NCI-H2196 treated with DMSO at 0.1 percent for 48 hours (cell line): ENCODE results near the gene SYDE1.
A peak's percentile ranks its signal among the peaks of the same experiment; 100 is the strongest.

Experiments used
- DNase-seq: peaks from one replicate; lab custom pipeline; 2025; ENCODE audit not compliant: unreplicated experiment; lab: John Stamatoyannopoulos, UW

The SYDE1 gene

DNA sequence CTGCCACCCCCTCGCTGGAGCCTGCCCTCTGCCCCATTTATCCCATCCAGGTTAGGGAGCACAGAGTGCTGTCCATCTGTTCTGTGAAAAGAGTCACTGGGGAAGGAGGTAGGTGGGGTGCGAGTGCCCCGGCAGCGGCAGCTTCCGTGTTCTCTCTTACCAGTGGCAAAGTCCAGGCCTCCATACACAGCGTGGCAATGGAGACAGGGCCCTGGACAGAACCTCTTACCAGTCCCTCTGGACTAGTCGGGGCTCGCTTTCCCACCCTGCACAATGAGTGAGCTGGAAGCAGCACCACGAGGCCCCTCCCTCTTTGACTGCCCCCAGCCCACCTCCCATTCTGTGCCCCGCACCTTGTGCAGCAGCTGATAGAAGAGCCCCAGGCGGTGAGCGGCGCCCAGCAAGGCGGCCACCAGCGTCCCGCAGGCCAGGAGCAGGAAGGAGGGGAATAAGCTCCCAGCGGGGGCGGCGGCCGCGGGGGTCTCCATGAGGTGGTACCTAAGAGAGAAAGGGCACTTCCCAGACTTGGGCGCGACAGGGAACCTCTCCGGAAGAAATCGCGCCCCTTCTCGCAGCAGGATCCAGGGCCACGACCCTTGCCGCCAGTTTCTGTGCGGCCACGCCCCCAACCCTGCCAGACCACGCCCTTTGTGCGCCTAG, 17.5 kb downstream of the SYDE1 start:
- DNase-seq, result no peak

GRCh38 chr19:15125232-15126067, 18.2 kb downstream of the SYDE1 start:
- peak; percentile 99 for DNase-seq

GRCh38 chr19:15126131-15126910, 19.1 kb downstream of the SYDE1 start:
- no peak for DNase-seq

DNA sequence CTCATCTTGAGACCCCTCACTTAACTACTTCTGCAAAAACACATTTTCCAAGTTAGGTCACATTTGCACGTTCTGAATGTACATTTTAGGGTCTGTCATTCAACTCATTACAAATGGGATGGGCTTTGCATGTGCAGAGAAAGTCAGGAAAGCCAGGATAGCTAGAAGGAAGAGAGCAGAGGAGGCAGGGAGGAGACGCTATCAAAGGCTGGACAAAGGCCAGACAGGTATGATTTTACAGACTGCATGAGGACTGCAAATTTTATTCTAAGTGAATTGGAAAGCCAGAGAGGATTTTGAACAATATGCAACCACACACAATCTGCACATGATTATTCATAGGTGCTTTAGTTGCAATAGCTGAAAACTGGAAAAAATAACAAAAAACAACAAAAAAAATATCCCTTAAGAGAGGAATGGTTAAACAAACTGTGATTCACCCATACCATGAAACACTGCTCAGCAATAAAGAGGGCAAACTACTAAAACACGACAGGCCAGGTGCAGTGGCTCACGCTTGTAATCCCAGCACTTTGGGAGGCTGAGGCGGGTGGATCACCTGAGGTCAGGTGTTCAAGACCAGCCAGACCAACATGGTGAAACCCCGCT, 21.1 kb downstream of the SYDE1 start:
- no peak for DNase-seq

DNA sequence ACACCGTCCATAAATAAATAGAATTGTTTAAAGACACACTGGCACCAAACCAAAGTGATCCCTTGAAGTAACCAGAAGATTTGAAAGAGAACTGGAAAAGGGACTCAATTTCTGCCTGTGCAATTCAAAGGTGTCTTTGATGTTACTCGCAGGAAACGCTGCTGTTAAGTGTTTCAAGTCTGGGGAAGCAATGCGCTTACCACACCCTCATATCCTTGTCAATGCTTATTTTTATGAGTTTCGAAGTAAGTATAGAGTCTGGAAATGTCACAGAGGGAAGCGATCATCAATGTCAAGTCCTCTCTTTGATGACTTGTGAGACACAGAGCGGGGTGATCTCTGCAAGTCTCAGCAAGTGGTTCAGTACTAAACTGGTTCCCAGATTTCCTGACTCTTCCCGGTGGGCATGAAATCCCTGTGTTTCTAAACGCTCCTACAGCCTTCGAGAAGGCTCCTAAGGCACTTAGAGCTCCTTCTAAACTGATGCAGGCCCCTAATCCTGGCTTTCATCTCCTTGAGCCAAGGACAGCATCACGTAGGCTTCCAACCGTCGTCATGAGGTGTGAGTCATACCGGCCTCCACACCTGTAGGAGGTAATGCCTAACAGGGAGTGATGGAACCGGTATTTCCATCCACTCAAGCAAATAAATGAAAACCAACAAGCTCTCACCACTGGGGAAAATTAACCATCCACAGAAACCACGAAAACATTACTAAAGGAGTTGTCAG, 22.8 kb downstream of the SYDE1 start:
- DNase-seq, result no peak

DNA sequence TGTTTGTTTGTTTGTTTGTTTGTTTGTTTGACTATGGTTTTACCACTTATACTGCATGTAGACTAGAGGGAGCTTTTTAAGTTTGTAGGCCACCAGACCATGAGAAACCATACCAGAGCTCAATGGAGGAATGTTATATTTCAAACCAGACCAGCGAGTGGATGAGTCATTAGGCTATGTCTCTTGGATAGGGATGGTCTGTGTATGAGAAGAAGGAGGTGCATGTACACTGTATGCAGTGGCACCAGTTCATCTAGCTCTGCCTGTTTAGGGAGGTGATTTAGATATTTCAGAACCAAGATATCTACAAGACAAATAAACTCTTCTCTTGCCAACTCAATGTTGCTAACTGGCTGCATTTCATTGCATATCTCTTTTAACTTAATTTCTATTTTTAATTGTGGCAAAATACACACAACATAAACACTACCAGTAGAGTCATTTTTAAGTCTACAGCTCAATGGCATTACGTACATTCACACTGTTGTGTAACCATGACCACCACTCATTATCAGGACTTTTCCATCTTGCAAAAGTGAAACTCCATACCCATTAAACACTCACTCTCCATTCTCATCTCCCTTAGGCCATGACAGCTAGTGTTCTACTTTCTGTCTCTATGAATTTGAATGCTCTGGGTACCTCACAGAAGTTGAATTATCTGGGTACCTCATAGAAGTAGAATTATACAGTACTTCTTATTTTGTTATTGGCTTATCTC, 29.2 kb downstream of the SYDE1 start:
- no peak for DNase-seq

DNA sequence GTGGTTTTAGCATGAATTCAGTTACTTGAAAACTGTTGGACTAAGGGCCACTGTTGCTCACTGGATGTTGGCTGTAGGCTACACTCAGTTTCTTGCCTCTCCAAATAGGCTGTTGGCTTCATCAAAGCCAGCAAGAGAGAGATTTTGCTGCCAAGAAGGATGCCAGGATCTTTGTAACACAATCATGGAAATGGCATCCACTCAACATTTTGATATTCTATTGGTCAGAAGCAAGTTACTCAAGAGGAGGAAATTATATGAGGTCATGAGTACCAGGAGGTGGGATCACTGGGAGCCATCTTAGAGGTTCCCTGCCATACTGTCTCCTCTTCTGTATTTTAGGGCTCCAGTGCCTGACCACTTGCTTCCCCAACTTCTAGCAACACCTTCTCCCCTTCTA, 30.6 kb downstream of the SYDE1 start:
- DNase-seq, result no peak

- DNase-seq, result no peak
Measured at GRCh38 chr19:15138427-15138826, 31.2 kb downstream of the SYDE1 start.

DNA sequence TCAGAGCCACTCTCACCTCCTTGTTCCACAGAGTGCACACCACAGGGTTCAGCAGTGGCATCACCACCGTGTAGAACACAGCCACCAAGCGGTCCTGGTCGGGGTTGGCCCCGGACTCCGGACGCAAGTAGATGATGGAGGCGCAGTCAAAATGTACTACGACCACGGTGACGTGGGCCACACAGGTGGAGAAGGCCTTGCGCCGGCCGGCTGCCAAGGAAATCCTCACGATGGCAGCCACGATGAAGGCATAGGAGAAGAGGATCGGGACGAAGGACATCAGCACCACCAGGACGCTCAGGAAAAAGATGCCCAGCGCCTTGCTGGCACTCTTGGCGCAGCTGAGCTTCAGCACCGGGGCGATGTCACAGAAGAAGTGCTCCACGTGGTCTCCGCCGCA, 33.9 kb downstream of the SYDE1 start:
- DNase-seq, result no peak

DNA sequence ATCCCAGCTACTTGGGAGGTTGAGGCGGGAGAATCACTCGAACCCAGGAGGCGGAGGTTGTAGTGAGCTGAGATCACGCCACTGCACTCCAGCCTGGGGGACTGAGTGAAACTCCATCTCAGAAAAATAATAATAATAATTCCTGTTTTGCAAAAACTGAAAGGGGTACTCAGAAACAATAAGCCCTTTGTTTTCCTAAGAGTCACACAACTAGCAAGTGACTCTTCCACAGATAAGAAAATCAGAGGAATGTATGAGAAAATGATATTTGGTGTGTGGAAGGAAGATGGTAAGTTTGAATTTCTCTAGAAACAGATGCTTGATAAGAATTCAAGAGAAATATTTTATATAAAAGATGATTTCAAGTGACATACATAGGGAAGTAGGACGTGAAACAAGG, 35.1 kb downstream of the SYDE1 start:
- no peak for DNase-seq

DNA sequence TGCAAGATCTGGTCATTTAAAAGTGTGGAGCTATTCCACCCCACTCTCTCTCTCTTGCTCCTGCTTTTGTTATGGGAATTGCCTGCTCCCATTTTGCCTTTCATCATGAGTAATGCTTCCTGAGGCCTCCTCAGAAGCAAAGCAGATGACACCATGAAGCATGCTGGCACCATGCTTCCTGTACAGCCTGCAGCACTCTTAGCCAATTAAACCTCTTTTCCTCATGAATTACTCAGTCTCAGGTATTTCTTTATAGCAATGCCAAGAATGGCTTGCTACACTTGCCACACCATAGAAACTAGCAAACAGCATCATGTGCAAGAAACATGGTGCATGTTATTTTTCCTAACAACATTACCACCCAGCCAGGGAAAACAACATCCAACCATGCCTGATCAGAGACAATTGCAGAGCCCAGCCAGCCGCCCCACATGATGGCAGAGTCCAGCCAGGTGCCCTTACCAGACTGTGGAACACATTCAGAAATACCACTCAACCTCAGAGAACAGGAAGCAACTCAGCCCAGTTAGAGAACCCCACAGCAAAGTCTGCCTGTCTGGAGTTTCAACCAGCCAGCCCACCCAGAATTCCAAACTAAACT, 36.9 kb downstream of the SYDE1 start:
- no peak for DNase-seq

DNA sequence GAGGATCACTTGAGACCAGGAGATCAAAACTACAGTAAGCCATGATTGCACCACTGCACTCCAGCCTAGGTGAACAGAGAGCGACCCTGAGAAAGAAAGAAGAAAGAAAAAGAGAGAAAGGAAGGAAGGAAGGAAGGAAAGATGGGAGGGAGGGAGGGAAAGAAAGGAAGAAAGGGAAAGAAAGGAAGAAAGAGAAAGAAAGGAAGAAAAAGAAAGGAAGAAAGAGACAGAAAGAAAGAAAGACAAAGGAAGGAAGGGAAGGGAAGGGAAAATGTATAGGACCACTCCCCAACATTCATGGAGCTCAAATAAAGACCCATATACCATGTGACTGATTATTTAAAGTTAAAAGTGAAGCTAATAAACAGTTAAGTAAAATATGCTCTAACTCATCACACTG, 39.9 kb downstream of the SYDE1 start:
- DNase-seq, result no peak

DNA sequence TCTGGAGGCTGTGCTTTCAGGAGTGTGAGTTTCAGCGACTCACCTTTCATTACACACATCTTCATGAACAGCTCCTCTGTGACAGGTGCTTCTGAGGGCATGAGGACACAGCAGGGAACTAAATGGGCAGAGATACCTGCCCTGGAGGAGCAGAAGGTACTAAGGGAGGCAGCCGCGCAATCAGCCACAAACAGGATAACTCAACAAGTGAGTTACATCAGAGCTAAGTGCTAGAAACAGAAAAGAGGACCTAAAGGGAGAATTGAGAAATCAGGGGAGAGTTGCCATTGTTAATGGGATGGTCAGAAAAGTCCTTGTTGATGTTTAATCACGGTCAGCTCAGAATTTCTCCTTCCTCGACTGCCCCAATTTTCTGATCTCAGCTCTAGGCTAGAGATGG, 42.5 kb downstream of the SYDE1 start:
- no peak for DNase-seq

DNA sequence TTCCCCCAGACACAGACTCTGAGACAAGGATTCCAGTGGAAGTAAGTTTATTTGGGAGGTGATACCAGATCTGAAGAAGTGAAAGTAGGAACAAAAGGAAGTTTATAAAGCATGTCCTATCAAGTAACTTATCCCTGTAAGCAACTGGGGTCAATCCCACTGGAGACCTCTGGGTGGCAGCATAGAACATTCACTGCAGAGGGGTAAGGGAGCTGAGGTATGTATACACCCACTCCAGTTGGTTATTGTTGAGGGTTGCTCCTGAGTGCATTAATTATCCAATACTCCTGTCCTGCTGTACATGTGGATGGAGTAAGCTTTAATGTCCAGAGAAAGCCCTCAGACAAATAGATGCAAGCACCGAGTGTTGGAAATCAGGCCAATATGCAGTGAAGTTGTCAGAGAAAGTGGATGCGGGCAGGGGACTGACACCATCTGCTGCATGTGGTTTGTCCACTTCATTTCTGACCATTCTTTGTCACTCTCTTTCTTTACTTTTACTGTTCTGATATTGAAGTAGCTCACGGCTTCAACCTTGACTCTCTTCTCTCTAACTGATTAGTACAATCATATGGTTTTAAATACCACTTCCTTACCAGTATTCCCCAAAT, 46.9 kb downstream of the SYDE1 start:
- peak; percentile 4 for DNase-seq

GRCh38 chr19:15155296-15155695, 48.1 kb downstream of the SYDE1 start:
- no peak for DNase-seq

GRCh38 chr19:15156391-15156790, 49.2 kb downstream of the SYDE1 start:
- DNase-seq, result no peak

- DNase-seq, result no peak
Measured at GRCh38 chr19:15159251-15159650, 52.0 kb downstream of the SYDE1 start.

DNA sequence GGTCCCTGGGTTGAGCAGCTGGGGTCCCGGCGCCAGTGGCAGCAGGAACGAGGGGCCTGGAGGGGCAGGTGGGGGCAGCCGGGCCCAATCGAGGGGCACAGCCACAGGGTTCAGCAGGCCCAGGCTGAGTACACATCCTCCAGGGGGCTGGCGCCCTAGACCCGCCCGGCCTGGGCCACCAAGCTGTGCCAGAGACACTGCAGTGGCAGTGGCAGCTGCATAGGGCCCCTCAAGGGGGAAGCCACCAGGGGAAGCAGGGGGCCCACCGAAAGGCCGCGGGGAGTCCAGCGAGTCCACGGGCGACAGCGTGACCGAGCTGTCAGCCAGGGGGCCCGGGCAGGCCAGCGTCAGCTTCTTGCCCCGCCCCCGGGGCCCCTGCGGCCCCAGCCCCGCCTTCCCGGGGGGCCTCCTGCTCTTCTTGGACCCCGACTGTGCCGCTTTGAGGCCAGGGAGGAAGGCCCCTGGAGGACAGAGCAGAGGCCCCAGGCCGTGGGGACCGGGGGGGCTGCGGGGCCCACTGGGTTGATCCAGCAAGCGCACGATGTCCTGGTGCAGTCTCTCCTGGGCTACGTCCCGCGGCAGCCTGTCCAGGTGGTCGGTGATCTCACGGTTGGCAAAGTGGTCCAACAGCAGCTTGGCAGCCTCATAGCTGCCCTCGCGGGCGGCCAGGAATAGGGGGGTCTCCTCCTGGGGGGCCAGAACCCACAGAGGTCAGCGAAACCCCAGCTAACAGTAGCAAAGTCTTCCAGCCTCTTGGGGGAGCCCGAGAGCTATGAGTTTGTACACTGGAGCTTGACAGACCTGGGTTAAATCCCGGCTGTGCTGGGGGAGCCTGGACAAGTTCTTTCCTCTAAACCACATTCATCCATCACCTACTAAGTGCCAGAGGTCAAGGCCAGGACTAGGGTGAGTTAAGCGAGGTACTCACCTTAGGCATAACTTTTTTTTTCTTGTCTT, 54.1 kb downstream of the SYDE1 start:
- DNase-seq, result no peak
